ENCODE results near the gene DAGLB. TPM values are rescaled to one million over a fixed set of nuclear protein-coding genes. Genes with fewer than 3 reads are reported as not detected.

The DAGLB gene
- total RNA-seq, 4 donors from 2014 or later = 5.4 to 30.2 (median 19.3) TPM

DNA sequence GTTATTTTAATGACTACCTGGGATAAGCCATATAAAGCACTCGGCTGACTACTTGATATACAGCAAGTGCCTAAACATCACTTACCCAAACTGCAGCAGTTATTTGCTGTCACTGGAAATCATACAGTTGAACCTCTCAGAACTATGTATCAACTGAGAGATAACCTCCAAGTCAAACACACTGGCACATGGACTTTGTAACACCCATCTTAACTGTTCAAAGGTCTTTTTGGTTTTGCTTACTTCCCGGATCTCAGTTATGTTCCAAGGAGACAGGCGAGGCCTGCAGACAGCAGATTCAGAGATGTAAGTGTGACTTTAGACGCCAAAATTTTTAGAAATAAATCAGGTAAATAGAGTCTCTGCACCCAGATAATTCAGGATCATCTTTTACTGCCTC, 34.6 kb upstream of the DAGLB start:
- Histone ChIP-seq H3K27ac (peak overlapping the region in 1 of 2 donors; percentile 82), H3K9me3 (no peaks in the 10 kb centered on the region)
- no peak for DNase-seq

DNA sequence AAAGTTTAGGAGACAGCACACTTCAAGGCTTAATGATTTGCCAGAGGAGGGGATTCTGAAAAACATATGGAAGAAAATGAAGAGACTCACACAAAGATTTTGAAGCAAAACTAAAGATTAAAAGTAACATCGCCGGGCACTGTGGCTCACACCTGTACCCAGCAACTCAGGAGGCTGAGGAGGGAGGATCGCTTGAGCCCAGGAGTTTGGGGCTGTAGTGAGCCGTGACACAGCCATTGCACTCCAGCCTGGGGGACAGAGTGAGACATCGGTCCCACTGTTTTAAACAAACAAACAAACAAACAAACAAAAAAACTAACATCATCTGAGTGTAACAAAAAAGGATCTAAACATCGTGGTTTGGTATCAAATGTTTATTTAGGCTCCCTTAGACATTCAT, 33.7 kb upstream of the DAGLB start:
- Histone ChIP-seq H3K36me3 (no peaks in the 10 kb centered on the region), H3K27me3 (no peaks in the 10 kb centered on the region), H3K4me3 (no peak overlapping the region), H3K27ac (peak overlapping the region in 1 of 2 donors; percentile 82), H3K4me1 (peaks cover 0 to 8% of the 10 kb centered on the region in 2 donors), H3K9me3 (no peaks in the 10 kb centered on the region)
- no peak for TF ChIP-seq POLR2A (IDR thresholded peaks at IDR 0.05)
- TF ChIP-seq, protein P1, sequence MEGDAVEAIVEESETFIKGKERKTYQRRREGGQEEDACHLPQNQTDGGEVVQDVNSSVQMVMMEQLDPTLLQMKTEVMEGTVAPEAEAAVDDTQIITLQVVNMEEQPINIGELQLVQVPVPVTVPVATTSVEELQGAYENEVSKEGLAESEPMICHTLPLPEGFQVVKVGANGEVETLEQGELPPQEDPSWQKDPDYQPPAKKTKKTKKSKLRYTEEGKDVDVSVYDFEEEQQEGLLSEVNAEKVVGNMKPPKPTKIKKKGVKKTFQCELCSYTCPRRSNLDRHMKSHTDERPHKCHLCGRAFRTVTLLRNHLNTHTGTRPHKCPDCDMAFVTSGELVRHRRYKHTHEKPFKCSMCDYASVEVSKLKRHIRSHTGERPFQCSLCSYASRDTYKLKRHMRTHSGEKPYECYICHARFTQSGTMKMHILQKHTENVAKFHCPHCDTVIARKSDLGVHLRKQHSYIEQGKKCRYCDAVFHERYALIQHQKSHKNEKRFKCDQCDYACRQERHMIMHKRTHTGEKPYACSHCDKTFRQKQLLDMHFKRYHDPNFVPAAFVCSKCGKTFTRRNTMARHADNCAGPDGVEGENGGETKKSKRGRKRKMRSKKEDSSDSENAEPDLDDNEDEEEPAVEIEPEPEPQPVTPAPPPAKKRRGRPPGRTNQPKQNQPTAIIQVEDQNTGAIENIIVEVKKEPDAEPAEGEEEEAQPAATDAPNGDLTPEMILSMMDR (IDR thresholded peaks at IDR 0.05) = no peak
- intact Hi-C loops (cut with DNase I; ENCODE audit: low total_unique reads) = no loop called here
- DNase-seq = no peak

More for the DNA sequence above, 34.6 kb upstream of the DAGLB start:
- no peaks in the 10 kb centered on the region for H3K27me3 ChIP-seq
- TF ChIP-seq, protein P1 (IDR thresholded peaks at IDR 0.05) = no peak
- no peak for TF ChIP-seq POLR2A (IDR thresholded peaks at IDR 0.05)
- H3K4me3 ChIP-seq = peak overlapping the region in 1 of 2 donors; percentile 98
- intact Hi-C loops (cut with DNase I; ENCODE audit: low total_unique reads) = no loop called here
- no peaks in the 10 kb centered on the region for H3K36me3 ChIP-seq
- H3K4me1 ChIP-seq = peaks cover 0 to 8% of the 10 kb centered on the region in 2 donors

DNA sequence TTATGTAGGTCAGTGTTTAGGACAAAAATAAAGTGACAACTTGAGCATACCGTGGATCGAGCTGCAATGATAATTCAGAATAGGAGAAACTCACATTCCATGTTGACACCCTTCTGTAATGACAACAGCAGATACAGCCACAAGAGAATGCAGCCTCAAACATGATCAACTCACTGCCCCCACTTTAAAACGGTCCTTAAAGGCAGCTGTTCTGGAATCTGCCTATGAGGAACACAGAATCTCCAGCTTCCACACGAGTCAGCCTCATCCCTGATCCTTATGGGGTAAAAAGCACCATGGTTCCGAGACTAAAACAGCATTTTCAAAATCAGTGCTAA, 32.5 kb upstream of the DAGLB start:
- Histone ChIP-seq H3K27me3 (no peaks in the 10 kb centered on the region), H3K27ac (peak overlapping the region in 1 of 2 donors; percentile 2), H3K9me3 (no peaks in the 10 kb centered on the region), H3K4me3 (no peak overlapping the region), H3K4me1 (peaks cover 0 to 8% of the 10 kb centered on the region in 2 donors), H3K36me3 (no peaks in the 10 kb centered on the region)
- intact Hi-C loops (cut with DNase I; ENCODE audit: low total_unique reads) = no loop called here
- no peak for DNase-seq
- TF ChIP-seq, protein P1 (IDR thresholded peaks at IDR 0.05) = no peak
- TF ChIP-seq POLR2A (IDR thresholded peaks at IDR 0.05) = no peak

DNA sequence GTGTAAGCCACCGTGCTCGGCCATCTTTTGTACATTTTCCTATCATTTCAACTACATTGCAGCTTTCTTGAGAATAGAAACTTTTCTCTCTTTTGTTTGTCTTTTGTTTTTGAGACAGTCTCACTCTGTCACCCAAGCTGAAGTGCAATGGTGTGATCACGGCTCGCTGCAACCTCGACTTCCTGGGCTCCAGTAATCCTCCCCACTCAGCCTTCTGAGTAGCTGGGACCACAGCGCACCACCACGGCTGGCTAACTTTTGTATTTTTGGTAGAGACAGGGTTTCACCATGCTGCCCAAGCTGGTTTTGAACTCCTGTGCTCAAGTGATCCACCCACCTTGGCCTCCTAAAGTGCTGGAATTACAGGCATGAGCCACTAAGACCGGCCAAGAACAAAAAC, 31.3 kb upstream of the DAGLB start:
- Histone ChIP-seq H3K27ac (no peak overlapping the region), H3K4me3 (no peak overlapping the region), H3K27me3 (no peaks in the 10 kb centered on the region), H3K4me1 (peaks cover 0 to 4% of the 10 kb centered on the region in 2 donors), H3K36me3 (no peaks in the 10 kb centered on the region), H3K9me3 (no peaks in the 10 kb centered on the region)
- TF ChIP-seq, protein P1 (IDR thresholded peaks at IDR 0.05) = no peak
- intact Hi-C loops (cut with DNase I; ENCODE audit: low total_unique reads) = no loop called here
- no peak for DNase-seq

DNA sequence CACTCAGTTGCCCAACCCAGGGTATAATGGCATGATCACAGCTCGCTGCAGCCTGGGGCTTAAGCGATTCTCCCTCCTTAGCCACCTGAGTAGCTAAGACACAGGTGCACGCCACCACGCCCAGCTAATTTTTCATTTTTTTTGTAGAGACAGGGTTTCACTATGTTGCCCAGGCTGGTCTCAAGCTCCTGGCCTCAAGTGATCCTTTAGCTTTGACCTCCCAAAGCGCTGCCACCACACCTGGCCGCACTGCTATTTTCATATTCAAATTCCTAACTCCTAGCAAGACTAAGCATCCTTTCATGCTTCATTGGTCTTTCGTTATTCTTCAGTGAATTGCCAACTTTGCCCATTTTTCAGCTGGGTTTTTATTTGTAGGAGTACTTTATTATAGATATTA, 30.4 kb upstream of the DAGLB start:
- Histone ChIP-seq H3K9me3 (no peaks in the 10 kb centered on the region), H3K27me3 (no peaks in the 10 kb centered on the region), H3K27ac (no peak overlapping the region), H3K36me3 (no peaks in the 10 kb centered on the region), H3K4me1 (peaks cover 0 to 4% of the 10 kb centered on the region in 2 donors), H3K4me3 (no peak overlapping the region)
- TF ChIP-seq POLR2A (IDR thresholded peaks at IDR 0.05) = no peak
- TF ChIP-seq, protein P1 (IDR thresholded peaks at IDR 0.05) = no peak
- no peak for DNase-seq
- intact Hi-C loops (cut with DNase I; ENCODE audit: low total_unique reads) = no loop called here
